Lower lobe of right lung (tissue), 2 donors: ENCODE data around the gene LDB2. TPM values are rescaled to one million over a fixed set of nuclear protein-coding genes. Genes with fewer than 3 reads are reported as not detected.

Experiments
- ATAC-seq, 2 donors: fragments of 200-7000 bp; cut with Tn5 transposase; one replicate each; pipeline ENCODE4 v1.9.1; 2020 to 2022; ENCODE audit warnings: mild to moderate bottlenecking in 2 of 2, moderate library complexity in 2 of 2
- DNase-seq: peaks from one replicate; pipeline ENCODE4 v3.0.0-alpha.2; 2020
- H3K27ac ChIP-seq: fragments of 200-600 bp; one replicate; pipeline ENCODE4 v1.8.0; 2022
- H3K27me3 ChIP-seq: fragments of 200-600 bp; one replicate; pipeline ENCODE4 v1.8.0; 2022; ENCODE audit warnings: low read depth
- H3K36me3 ChIP-seq: fragments of 200-600 bp; one replicate; pipeline ENCODE4 v1.8.0; 2022; ENCODE audit warnings: mild to moderate bottlenecking
- H3K4me1 ChIP-seq: fragments of 200-600 bp; one replicate; pipeline ENCODE4 v1.8.0; 2022
- H3K4me3 ChIP-seq: fragments of 200-600 bp; one replicate; pipeline ENCODE4 v1.8.0; 2022; ENCODE audit warnings: mild to moderate bottlenecking
- H3K9me3 ChIP-seq: fragments of 200-600 bp; one replicate; pipeline ENCODE4 v1.8.0; 2022
- intact Hi-C: fragments of 100-400 bp; cut with DNase I; formaldehyde crosslinking; loops from one replicate; pipeline ENCODE4 v1.11.0; 2022
- total RNA-seq: library from RNA; stranded (reverse); fragmentation: NEBNext Ultra II Directional; extraction: Animal tissue kit (Norgen Biotek cat#: 25700); gene quantifications from one replicate; pipeline ENCODE4 v1.2.1, GENCODE V29; 2021
- TF ChIP-seq, protein P1 (sequence below): fragments of 200-600 bp; IDR thresholded peaks from one replicate; pipeline ENCODE4 v1.8.0; 2022; ENCODE audit warnings: antibody characterized with exemption, mild to moderate bottlenecking
- donor health status: DM: no; HTN: yes; CAD: no; lungs with severe emphysema.

The LDB2 gene
- total RNA-seq, 1 donor from 2014 or later: 113 TPM

DNA sequence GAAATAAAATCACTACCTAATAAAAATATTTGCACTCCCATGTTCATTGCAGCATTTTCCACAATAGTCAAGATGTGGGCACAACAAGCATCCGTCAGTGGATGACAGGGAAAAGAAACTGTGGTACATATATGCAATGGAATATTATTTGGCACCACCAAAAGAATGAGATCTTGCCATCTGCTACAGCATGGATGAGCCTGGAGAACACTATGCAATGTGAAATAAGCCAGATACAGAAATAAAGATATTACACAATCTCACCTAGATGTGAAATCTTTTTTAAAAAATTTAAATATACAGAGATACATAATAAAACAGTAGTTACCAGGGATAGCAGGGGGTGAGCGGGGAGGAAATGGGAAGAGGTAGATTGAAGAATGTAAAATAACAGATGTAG is 44.8 kb downstream of the LDB2 start:
- intact Hi-C loops: no loop called here
- TF ChIP-seq, protein P1, sequence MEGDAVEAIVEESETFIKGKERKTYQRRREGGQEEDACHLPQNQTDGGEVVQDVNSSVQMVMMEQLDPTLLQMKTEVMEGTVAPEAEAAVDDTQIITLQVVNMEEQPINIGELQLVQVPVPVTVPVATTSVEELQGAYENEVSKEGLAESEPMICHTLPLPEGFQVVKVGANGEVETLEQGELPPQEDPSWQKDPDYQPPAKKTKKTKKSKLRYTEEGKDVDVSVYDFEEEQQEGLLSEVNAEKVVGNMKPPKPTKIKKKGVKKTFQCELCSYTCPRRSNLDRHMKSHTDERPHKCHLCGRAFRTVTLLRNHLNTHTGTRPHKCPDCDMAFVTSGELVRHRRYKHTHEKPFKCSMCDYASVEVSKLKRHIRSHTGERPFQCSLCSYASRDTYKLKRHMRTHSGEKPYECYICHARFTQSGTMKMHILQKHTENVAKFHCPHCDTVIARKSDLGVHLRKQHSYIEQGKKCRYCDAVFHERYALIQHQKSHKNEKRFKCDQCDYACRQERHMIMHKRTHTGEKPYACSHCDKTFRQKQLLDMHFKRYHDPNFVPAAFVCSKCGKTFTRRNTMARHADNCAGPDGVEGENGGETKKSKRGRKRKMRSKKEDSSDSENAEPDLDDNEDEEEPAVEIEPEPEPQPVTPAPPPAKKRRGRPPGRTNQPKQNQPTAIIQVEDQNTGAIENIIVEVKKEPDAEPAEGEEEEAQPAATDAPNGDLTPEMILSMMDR: no peak
- no peak overlapping the region for H3K27ac ChIP-seq

DNA sequence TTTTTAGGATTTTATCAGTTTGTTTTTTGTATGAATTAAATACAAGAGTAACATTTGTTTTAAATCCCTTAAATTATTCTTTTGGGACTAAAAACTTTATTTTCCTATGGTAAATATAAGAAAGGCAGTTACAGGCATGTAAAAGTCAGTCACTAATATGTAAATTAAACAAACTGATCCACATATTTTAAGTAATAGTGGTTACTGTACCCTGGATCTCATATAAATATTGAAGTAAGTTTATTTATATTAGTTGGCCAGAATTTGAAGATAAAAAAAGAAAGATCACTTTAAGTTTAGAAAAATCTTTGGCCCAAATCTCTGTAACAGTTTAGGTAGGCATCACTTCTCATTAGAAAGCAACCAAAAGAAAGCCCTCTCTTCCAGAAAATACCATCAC is 45.8 kb downstream of the LDB2 start:
- H3K9me3 ChIP-seq: no peaks in the 10 kb centered on the region
- H3K36me3 ChIP-seq: no peaks in the 10 kb centered on the region
- H3K4me1 ChIP-seq: peaks cover 14% of the 10 kb centered on the region
- no peaks in the 10 kb centered on the region for H3K27me3 ChIP-seq
- DNase-seq (no peak), ATAC-seq (no peak)
- TF ChIP-seq, protein P1: no peak
- intact Hi-C loops: no loop called here
- no peak overlapping the region for H3K4me3 ChIP-seq
- peak overlapping the region; percentile 38 for H3K27ac ChIP-seq

More for the DNA sequence above, 44.8 kb downstream of the LDB2 start:
- H3K9me3 ChIP-seq: no peaks in the 10 kb centered on the region
- no peaks in the 10 kb centered on the region for H3K27me3 ChIP-seq
- H3K36me3 ChIP-seq: no peaks in the 10 kb centered on the region
- peaks cover 14% of the 10 kb centered on the region for H3K4me1 ChIP-seq
- DNase-seq: no peak
- ATAC-seq: no peak
- H3K4me3 ChIP-seq: no peak overlapping the region

DNA sequence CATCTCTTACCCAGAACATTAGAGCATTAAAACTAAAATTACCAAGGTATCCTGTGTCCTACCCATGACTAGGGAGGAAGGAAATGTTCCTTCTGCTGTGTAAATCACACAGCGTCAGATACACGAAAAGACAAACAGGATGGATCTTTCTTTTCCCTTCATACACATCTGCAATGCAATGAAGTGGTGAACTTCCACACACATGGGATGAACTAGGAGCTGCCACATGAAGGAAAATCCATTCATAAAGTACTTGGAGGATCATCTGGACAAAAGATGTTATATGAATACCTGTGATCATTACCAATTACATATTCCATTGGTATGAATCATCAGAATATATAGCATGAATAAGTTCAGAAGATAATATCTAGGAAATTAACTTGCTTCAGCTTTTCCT is 46.2 kb downstream of the LDB2 start:
- Histone ChIP-seq H3K4me3 (no peak overlapping the region), H3K27me3 (no peaks in the 10 kb centered on the region), H3K4me1 (peaks cover 10% of the 10 kb centered on the region), H3K36me3 (no peaks in the 10 kb centered on the region), H3K27ac (peak overlapping the region; percentile 38), H3K9me3 (no peaks in the 10 kb centered on the region)
- TF ChIP-seq, protein P1: no peak
- intact Hi-C loops: no loop called here
- ATAC-seq (no peak), DNase-seq (no peak)

DNA sequence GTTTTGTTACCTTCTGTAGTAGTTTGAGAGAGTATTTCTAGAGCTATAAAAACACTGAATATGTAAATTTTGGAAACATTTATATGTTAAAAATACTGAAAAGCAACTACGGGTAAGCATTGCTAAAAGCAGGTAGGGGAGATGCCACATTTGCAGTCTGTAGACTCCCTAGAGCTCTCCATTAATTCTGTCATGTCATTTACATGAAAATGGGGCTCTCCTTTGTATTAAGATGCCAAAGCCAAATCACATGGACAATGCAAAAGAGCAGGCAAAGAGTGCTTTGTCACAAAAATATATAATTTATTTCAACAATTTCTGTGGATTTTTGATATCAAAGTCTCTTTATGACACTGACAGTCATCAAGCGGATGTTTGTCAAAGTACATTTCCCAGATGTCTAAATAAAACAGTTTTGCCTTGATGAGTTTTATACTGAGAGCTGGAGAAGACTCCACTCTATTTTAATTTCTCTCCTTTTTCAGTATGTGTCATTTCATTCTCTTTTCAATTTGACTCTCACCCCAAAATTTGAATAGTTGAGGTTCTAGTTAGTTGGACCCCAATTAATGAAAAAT is 51.8 kb downstream of the LDB2 start:
- H3K27ac ChIP-seq: no peak overlapping the region

DNA sequence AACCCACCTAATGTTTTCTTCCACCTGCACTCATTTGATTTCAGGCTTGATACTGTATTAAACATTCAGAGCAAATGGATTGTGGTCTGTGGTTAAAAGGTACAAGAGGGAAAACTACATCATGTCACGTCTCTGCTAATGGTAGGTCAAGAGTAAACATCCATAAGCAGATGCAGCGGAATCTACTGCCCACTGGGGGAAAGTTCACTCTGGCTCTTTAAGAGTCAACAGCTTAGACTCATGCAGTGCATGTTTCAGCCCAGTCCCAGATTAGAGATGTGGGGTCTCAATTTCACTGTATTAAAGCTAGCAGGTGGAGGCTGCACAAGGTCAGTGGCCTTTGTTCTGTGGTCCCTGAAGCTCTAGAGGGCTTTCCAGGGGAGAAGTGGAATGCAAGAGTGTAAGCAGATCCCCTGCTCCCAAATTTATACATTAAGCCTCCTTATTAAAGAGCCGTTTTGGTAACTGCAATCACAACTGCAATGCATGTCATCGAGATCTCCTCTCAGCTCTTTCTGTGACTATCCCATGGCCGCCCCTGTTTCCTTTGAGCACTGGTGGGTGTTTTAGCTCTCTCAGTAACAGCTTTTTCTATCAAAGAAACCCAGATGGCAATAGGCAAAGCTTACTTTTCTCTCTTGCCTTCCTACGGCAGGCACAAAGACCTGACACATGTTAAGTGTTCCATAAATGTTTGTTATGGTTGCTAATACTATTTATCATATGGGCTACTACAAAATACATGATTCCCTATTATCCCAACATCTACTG is 53.4 kb downstream of the LDB2 start:
- intact Hi-C loops: no loop called here
- no peaks in the 10 kb centered on the region for H3K4me1 ChIP-seq
- H3K36me3 ChIP-seq: no peaks in the 10 kb centered on the region
- TF ChIP-seq, protein P1: no peak
- no peak overlapping the region for H3K4me3 ChIP-seq
- peak overlapping the region; percentile 13 for H3K27ac ChIP-seq
- H3K27me3 ChIP-seq: no peaks in the 10 kb centered on the region
- ATAC-seq (no peak), DNase-seq (no peak)
- H3K9me3 ChIP-seq: no peaks in the 10 kb centered on the region

More for the DNA sequence above, 51.8 kb downstream of the LDB2 start:
- intact Hi-C loops: no loop called here
- ATAC-seq: no peak
- no peaks in the 10 kb centered on the region for H3K27me3 ChIP-seq
- H3K9me3 ChIP-seq: no peaks in the 10 kb centered on the region
- no peak for DNase-seq
- no peaks in the 10 kb centered on the region for H3K36me3 ChIP-seq
- TF ChIP-seq, protein P1: no peak
- H3K4me1 ChIP-seq: no peaks in the 10 kb centered on the region
- no peak overlapping the region for H3K4me3 ChIP-seq
